KMS-11 (cell line): ENCODE data around the gene DPP4.

Experiments
- H2AFZ ChIP-seq: fragments of 200-600 bp; sonication (generic); 2 replicates; pipeline ENCODE4 v1.6.1; 2016; ENCODE audit warnings: antibody characterized with exemption, mixed run types, low read depth
- H3K27ac ChIP-seq: fragments of 200-600 bp; sonication (generic); 2 replicates; pipeline ENCODE4 v1.6.1; 2016; ENCODE audit warnings: mild to moderate bottlenecking, mixed run types
- H3K27me3 ChIP-seq: fragments of 200-600 bp; sonication (generic); 2 replicates; pipeline ENCODE4 v1.6.1; 2017; ENCODE audit warnings: mild to moderate bottlenecking, low read depth, mixed run types, moderate library complexity; ENCODE audit not compliant: insufficient read depth
- H3K36me3 ChIP-seq: fragments of 200-600 bp; sonication (generic); 2 replicates; pipeline ENCODE4 v1.6.1; 2017; ENCODE audit warnings: mild to moderate bottlenecking, mixed run types; ENCODE audit not compliant: insufficient read depth
- H3K4me1 ChIP-seq: fragments of 200-600 bp; sonication (generic); 2 replicates; pipeline ENCODE4 v1.6.1; 2016; ENCODE audit warnings: mild to moderate bottlenecking, low read depth, mixed run types; ENCODE audit not compliant: poor library complexity, severe bottlenecking
- H3K4me2 ChIP-seq: fragments of 200-600 bp; sonication (generic); 2 replicates; pipeline ENCODE4 v1.7.0; 2016; ENCODE audit warnings: mild to moderate bottlenecking, mixed run types
- H3K4me3 ChIP-seq: fragments of 200-600 bp; sonication (generic); IDR thresholded peaks from 2 replicates; pipeline ENCODE4 v1.6.1; 2017; ENCODE audit warnings: low read depth, low read length, mixed read lengths; ENCODE audit not compliant: insufficient read depth
- H3K79me2 ChIP-seq: fragments of 200-600 bp; sonication (generic); 2 replicates; pipeline ENCODE4 v1.6.1; 2016; ENCODE audit warnings: low read depth, mixed run types; ENCODE audit not compliant: insufficient read depth
- H3K9ac ChIP-seq: fragments of 200-600 bp; sonication (generic); 2 replicates; pipeline ENCODE4 v1.6.1; 2016; ENCODE audit warnings: mild to moderate bottlenecking, mixed run types
- H4K20me1 ChIP-seq: fragments of 200-600 bp; sonication (generic); 2 replicates; pipeline ENCODE4 v1.6.1; 2016; ENCODE audit warnings: mild to moderate bottlenecking, mixed run types; ENCODE audit not compliant: insufficient read depth
- TF ChIP-seq, protein P1 (sequence below): fragments of 200-600 bp; sonication (generic); conservative IDR thresholded peaks from 2 replicates; pipeline ENCODE4 v1.6.1; 2017; ENCODE audit warnings: low read depth, mild to moderate bottlenecking, antibody characterized with exemption, low read length, moderate library complexity, mixed read lengths

DPP4 gene

GRCh38 chr2:161988589-161988988, 85.4 kb downstream of the DPP4 start:
- H3K4me2 ChIP-seq, result no peak overlapping the region
- no peaks in the 10 kb centered on the region for H3K79me2 ChIP-seq
- no peaks in the 10 kb centered on the region for H3K36me3 ChIP-seq
- H2AFZ ChIP-seq, result no peak overlapping the region
- TF ChIP-seq, protein P1, sequence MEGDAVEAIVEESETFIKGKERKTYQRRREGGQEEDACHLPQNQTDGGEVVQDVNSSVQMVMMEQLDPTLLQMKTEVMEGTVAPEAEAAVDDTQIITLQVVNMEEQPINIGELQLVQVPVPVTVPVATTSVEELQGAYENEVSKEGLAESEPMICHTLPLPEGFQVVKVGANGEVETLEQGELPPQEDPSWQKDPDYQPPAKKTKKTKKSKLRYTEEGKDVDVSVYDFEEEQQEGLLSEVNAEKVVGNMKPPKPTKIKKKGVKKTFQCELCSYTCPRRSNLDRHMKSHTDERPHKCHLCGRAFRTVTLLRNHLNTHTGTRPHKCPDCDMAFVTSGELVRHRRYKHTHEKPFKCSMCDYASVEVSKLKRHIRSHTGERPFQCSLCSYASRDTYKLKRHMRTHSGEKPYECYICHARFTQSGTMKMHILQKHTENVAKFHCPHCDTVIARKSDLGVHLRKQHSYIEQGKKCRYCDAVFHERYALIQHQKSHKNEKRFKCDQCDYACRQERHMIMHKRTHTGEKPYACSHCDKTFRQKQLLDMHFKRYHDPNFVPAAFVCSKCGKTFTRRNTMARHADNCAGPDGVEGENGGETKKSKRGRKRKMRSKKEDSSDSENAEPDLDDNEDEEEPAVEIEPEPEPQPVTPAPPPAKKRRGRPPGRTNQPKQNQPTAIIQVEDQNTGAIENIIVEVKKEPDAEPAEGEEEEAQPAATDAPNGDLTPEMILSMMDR, result no peak
- no peak overlapping the region for H3K27ac ChIP-seq
- no peaks in the 10 kb centered on the region for H4K20me1 ChIP-seq
- H3K4me1 ChIP-seq, result no peaks in the 10 kb centered on the region
- no peak overlapping the region for H3K4me3 ChIP-seq
- H3K9ac ChIP-seq, result no peak overlapping the region
- no peaks in the 10 kb centered on the region for H3K27me3 ChIP-seq

DNA sequence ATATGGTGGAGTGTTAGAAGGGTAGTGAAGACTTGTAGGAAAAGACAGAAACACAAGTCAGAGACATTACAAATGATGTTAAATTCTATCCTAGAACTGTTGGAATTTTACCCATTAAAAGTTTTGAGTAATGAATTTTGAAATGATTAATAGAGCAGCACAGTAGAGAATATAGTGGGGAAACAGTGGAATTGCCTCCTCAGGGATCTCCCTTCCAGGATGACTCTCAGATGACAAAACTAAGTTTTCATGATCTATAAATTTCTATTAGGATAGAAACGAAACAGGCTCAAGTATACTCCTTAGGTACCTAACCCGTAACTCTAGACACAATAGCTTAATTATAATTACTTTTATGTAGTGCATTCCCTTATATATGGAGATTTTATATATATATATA, 86.7 kb downstream of the DPP4 start:
- H3K27ac ChIP-seq, result no peak overlapping the region
- no peak overlapping the region for H3K4me2 ChIP-seq
- TF ChIP-seq, protein P1, result no peak
- no peaks in the 10 kb centered on the region for H3K4me1 ChIP-seq
- H3K4me3 ChIP-seq, result no peak overlapping the region
- H3K36me3 ChIP-seq, result no peaks in the 10 kb centered on the region
- no peak overlapping the region for H2AFZ ChIP-seq
- no peak overlapping the region for H3K9ac ChIP-seq
- no peaks in the 10 kb centered on the region for H4K20me1 ChIP-seq
- no peaks in the 10 kb centered on the region for H3K79me2 ChIP-seq
- no peaks in the 10 kb centered on the region for H3K27me3 ChIP-seq

- Histone ChIP-seq H3K27ac (no peak overlapping the region), H3K4me3 (no peak overlapping the region), H3K4me2 (no peak overlapping the region), H4K20me1 (no peaks in the 10 kb centered on the region), H3K4me1 (no peaks in the 10 kb centered on the region), H2AFZ (no peak overlapping the region), H3K27me3 (no peaks in the 10 kb centered on the region), H3K79me2 (no peaks in the 10 kb centered on the region), H3K36me3 (no peaks in the 10 kb centered on the region), H3K9ac (no peak overlapping the region)
- TF ChIP-seq, protein P1, result no peak
Observed at GRCh38 chr2:161983866-161984265, 90.1 kb downstream of the DPP4 start.

DNA sequence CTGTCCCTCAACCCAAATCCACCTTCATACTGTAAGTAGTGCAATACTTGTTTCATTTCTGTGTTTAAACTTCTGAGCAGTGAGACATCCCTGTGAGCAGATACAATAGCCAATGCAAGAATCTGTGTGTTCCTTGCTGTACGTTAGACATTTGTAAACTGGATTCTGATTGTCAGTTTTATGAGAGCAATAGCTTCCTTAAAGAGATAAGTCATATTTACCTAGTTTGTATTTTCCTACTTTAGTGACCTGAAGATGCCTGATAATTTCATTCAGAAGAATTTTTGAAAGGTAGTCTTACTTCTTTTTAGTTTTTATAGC, 90.7 kb downstream of the DPP4 start:
- Histone ChIP-seq H3K4me2 (no peak overlapping the region), H3K9ac (no peak overlapping the region), H2AFZ (no peak overlapping the region), H3K27ac (no peak overlapping the region), H3K4me3 (no peak overlapping the region), H3K27me3 (no peaks in the 10 kb centered on the region), H3K36me3 (no peaks in the 10 kb centered on the region), H4K20me1 (no peaks in the 10 kb centered on the region), H3K4me1 (no peaks in the 10 kb centered on the region), H3K79me2 (no peaks in the 10 kb centered on the region)
- TF ChIP-seq, protein P1, result no peak
